Measurements from ENCODE around the gene RPL37. TPM values are rescaled to one million over a fixed set of nuclear protein-coding genes. Genes with fewer than 3 reads are reported as not detected.

Gene RPL37
- total RNA-seq, 1 experiment from 2014 or later: 4,417 TPM

Small RNA genes lying within 50 kb of the gene (small RNA-seq; reads per million reads assigned to genes)
- gene RF00191 (0 reads per million in 2 experiments), gene SNORD72 (95.3 to 146 reads per million in 2 experiments)

Other genes with a start within 250 kb of the RPL37 start
- 1.6 and 3.1 TPM in 2 replicates for gene PTGER4, start 155.3 kb downstream of the RPL37 start, total RNA-seq (2014; rRNA removed; shearing (Covaris generic))
- gene TTC33, start 79.3 kb downstream of the RPL37 start, total RNA-seq (2014; rRNA removed; shearing (Covaris generic)): 25.1 and 37.2 TPM in 2 replicates
- 86.2 and 89.3 TPM in 2 replicates for gene PRKAA1, start 36.8 kb downstream of the RPL37 start, total RNA-seq (2014; rRNA removed; shearing (Covaris generic))
- 2.6 and 2.7 TPM in 2 replicates for gene CARD6, start 6.1 kb upstream of the RPL37 start, total RNA-seq (2014; rRNA removed; shearing (Covaris generic))
- not detected in 2 replicates for gene C7, start 74.3 kb upstream of the RPL37 start, total RNA-seq (2014; rRNA removed; shearing (Covaris generic))
- not detected in 2 replicates for gene MROH2B, start 236.1 kb upstream of the RPL37 start, total RNA-seq (2014; rRNA removed; shearing (Covaris generic))

All from NCI-H460 (cell line).